ENCODE measurements around the gene MUC2. TPM values are rescaled to one million over a fixed set of nuclear protein-coding genes. Genes with fewer than 3 reads are reported as not detected.

MUC2 gene
- polyA plus RNA-seq, 3 donors = not detected

GRCh38 chr11:1062075-1062820 is 12.4 kb upstream of the MUC2 start:
- peaks cover 6% of the 10 kb centered on the region for H3K4me1 Mint-ChIP-seq
- no peak overlapping the region for H3K27ac Mint-ChIP-seq
- H3K4me3 Mint-ChIP-seq = no peak overlapping the region
- no peak overlapping the region for H3K4me3 ChIP-seq (replicated peaks in 1 of 3; ENCODE audit: low read depth in 2 of 3, low read length in 3 of 3)
- H3K27me3 Mint-ChIP-seq (ENCODE audit: low read depth in 3 of 3) = peaks cover 4 to 24% (median 19%) of the 10 kb centered on the region in 3 donors
- H3K4me2 ChIP-seq (replicated peaks; ENCODE audit: extremely low read depth, low read length, poor library complexity, severe bottlenecking) = no peak overlapping the region
- peaks cover 0 to 4% of the 10 kb centered on the region in 2 donors for H3K9me3 ChIP-seq (replicated peaks in 1 of 2; ENCODE audit: control insufficient read depth in 1 of 2, insufficient read depth in 1 of 2, low read length in 2 of 2)
- H4K20me1 ChIP-seq (ENCODE audit: insufficient read depth, low read length) = no peaks in the 10 kb centered on the region
- H3K79me2 ChIP-seq (ENCODE audit: insufficient read depth, low read length) = no peaks in the 10 kb centered on the region
- H3K9me3 Mint-ChIP-seq = peaks cover 2 to 10% (median 8%) of the 10 kb centered on the region in 7 donors
- no peaks in the 10 kb centered on the region for H3K36me3 Mint-ChIP-seq
- H3K9ac ChIP-seq (ENCODE audit: insufficient read depth, low read length, poor library complexity, severe bottlenecking) = no peak overlapping the region
- no peak for TF ChIP-seq CTCF (IDR thresholded peaks at IDR 0.05)
- DNase-seq = no peak
- no peak overlapping the region for H2AFZ ChIP-seq (ENCODE audit: insufficient read depth, low read depth, low read length, poor library complexity, severe bottlenecking)
- WGBS (ENCODE audit: insufficient coverage) = 0% methylated on average over 2 of the region's 9 CpGs
- no peak overlapping the region for H3K27ac ChIP-seq (ENCODE audit: low read depth in 1 of 2, low read length in 2 of 2)
- intact Hi-C loops (cut with micrococcal nuclease) = no loop called here
- peaks cover 0 to 5% of the 10 kb centered on the region in 2 donors for H3K27me3 ChIP-seq (ENCODE audit: control insufficient read depth in 2 of 2, insufficient read depth in 2 of 2, low read length in 2 of 2)
- no peaks in the 10 kb centered on the region for H3K4me1 ChIP-seq (ENCODE audit: control insufficient read depth in 1 of 2, insufficient read depth in 2 of 2, low read length in 2 of 2)
- no peaks in the 10 kb centered on the region for H3K36me3 ChIP-seq (replicated peaks in 1 of 2; ENCODE audit: control insufficient read depth in 1 of 2, insufficient read depth in 2 of 2, low read length in 2 of 2)

- H3K27me3 ChIP-seq (ENCODE audit: control insufficient read depth in 2 of 2, insufficient read depth in 2 of 2, low read length in 2 of 2) = peaks cover 0 to 5% of the 10 kb centered on the region in 2 donors
- H3K27ac Mint-ChIP-seq = no peak overlapping the region
- no peaks in the 10 kb centered on the region for H3K36me3 Mint-ChIP-seq
- WGBS (ENCODE audit: insufficient coverage) = 60% methylated on average over 1 of the region's 3 CpGs
- H3K9ac ChIP-seq (ENCODE audit: insufficient read depth, low read length, poor library complexity, severe bottlenecking) = no peak overlapping the region
- no peak overlapping the region for H3K4me3 ChIP-seq (replicated peaks in 1 of 3; ENCODE audit: low read depth in 2 of 3, low read length in 3 of 3)
- H3K4me1 Mint-ChIP-seq = peaks cover 6% of the 10 kb centered on the region
- no peaks in the 10 kb centered on the region for H3K36me3 ChIP-seq (replicated peaks in 1 of 2; ENCODE audit: control insufficient read depth in 1 of 2, insufficient read depth in 2 of 2, low read length in 2 of 2)
- H3K9me3 ChIP-seq (replicated peaks in 1 of 2; ENCODE audit: control insufficient read depth in 1 of 2, insufficient read depth in 1 of 2, low read length in 2 of 2) = peaks cover 0 to 4% of the 10 kb centered on the region in 2 donors
- no peak overlapping the region for H2AFZ ChIP-seq (ENCODE audit: insufficient read depth, low read depth, low read length, poor library complexity, severe bottlenecking)
- intact Hi-C loops (cut with micrococcal nuclease) = no loop called here
- H3K4me2 ChIP-seq (replicated peaks; ENCODE audit: extremely low read depth, low read length, poor library complexity, severe bottlenecking) = no peak overlapping the region
- no peaks in the 10 kb centered on the region for H3K4me1 ChIP-seq (ENCODE audit: control insufficient read depth in 1 of 2, insufficient read depth in 2 of 2, low read length in 2 of 2)
- peaks cover 4 to 25% (median 18%) of the 10 kb centered on the region in 3 donors for H3K27me3 Mint-ChIP-seq (ENCODE audit: low read depth in 3 of 3)
- no peak for DNase-seq
- H3K27ac ChIP-seq (ENCODE audit: low read depth in 1 of 2, low read length in 2 of 2) = no peak overlapping the region
- H3K79me2 ChIP-seq (ENCODE audit: insufficient read depth, low read length) = no peaks in the 10 kb centered on the region
- no peak for TF ChIP-seq CTCF (IDR thresholded peaks at IDR 0.05)
- no peaks in the 10 kb centered on the region for H4K20me1 ChIP-seq (ENCODE audit: insufficient read depth, low read length)
- no peak overlapping the region for H3K4me3 Mint-ChIP-seq
- H3K9me3 Mint-ChIP-seq = peaks cover 2 to 10% (median 8%) of the 10 kb centered on the region in 7 donors
Observed at GRCh38 chr11:1064167-1064566, 10.5 kb upstream of the MUC2 start.

All from CD14-positive monocyte (primary cell).